Left ventricle myocardium inferior (tissue), 1 donor: ENCODE data around the gene MSRB2. TPM values are rescaled to one million over a fixed set of nuclear protein-coding genes. Genes with fewer than 3 reads are reported as not detected.

Source experiments
- DNase-seq: peaks from one replicate; pipeline ENCODE4 v3.0.0-alpha.2; 2020
- H3K27ac ChIP-seq: fragments of 200-600 bp; replicated peaks from 2 replicates; pipeline ENCODE4 v1.8.0; 2021
- H3K27me3 ChIP-seq: fragments of 200-600 bp; 2 replicates; pipeline ENCODE4 v1.8.0; 2021; ENCODE audit warnings: low read depth
- H3K36me3 ChIP-seq: fragments of 200-600 bp; 2 replicates; pipeline ENCODE4 v1.8.0; 2021
- H3K4me1 ChIP-seq: fragments of 200-600 bp; 2 replicates; pipeline ENCODE4 v1.8.0; 2021
- H3K4me3 ChIP-seq: fragments of 200-600 bp; 2 replicates; pipeline ENCODE4 v1.8.0; 2021; ENCODE audit warnings: mild to moderate bottlenecking, moderate library complexity
- H3K9me3 ChIP-seq: fragments of 200-600 bp; replicated peaks from 2 replicates; pipeline ENCODE4 v1.8.0; 2021
- CTCF ChIP-seq: fragments of 200-600 bp; IDR thresholded peaks from 2 replicates; pipeline ENCODE4 v1.8.0; 2021; ENCODE audit warnings: antibody characterized with exemption, mild to moderate bottlenecking, borderline replicate concordance
- intact Hi-C: fragments of 100-400 bp; cut with micrococcal nuclease; formaldehyde crosslinking; loops from one replicate; pipeline ENCODE4 v1.11.0; 2022
- total RNA-seq: library from RNA; stranded (reverse); fragmentation: NEBNext Ultra II Directional; extraction: Animal tissue kit (Norgen Biotek cat#: 25700); gene quantifications from one replicate; pipeline ENCODE4 v1.2.1, GENCODE V29; 2021
- donor health status: DM: no; HTN: yes; CAD: no; lungs with severe emphysema.

MSRB2 gene
- total RNA-seq, 1 donor from 2014 or later = 146 TPM

DNA sequence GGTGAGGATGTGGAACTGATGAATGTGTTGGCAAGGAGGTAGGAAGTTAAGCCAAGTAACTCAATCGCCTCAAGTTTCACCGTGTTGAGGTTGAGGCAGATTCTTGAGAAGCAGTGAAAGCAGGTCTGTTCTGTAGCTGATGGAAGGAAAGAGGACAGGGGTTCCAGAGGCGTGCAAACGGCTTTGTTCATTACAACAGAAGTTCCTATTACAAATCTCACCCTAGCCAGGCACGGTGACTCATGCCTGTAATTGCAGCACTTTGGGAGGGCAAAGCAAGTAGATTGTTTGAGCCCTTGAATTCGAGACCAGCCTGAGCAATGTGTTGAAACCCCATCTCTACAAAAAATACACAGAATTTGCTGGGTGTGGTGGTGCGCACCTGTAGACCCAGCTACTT lies 59.8 kb downstream of the MSRB2 start:
- H3K27ac ChIP-seq = no peak overlapping the region
- peaks cover 4% of the 10 kb centered on the region for H3K4me1 ChIP-seq
- no peak for DNase-seq
- H3K36me3 ChIP-seq = no peaks in the 10 kb centered on the region
- H3K9me3 ChIP-seq = no peaks in the 10 kb centered on the region
- no peak overlapping the region for H3K4me3 ChIP-seq
- no peak for TF ChIP-seq CTCF
- intact Hi-C loops = no loop called here
- H3K27me3 ChIP-seq = peaks cover 51% of the 10 kb centered on the region

DNA sequence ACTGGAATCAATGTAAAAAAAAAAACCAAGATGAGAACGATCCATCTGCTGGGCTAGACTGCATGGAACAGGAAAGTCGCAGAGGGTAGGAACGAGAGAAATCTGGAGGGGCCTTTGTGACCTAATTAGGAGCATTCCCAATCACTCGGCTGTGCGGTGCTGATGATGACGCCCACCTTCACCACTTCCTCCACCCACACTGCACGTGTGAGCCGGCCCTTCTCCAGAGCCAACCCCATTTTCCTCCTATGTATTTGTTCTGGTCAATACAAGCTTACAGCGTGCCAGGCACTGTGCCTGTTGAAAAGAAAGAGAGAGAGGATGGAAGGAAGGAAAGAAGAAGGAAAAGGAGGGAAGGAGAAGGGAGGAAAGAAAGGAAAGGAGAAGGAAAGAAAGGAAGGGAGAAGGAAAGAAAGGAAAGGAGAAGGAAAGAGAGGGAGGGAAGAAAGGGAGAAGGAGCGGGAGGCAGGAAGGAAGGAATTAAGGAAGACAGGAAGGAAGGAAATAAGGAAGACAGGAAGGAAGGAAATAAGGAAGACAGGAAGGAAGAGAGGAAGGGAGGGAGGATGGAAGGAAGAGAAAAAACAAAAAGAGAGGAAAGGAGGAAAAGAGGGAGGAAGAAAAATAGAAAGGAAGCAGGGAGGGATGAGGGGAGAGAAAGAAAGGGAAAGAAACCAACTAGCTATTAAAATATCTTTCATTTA lies 61.2 kb downstream of the MSRB2 start:
- Histone ChIP-seq H3K4me3 (no peak overlapping the region), H3K27ac (no peak overlapping the region)
- intact Hi-C loops = no loop called here

DNA sequence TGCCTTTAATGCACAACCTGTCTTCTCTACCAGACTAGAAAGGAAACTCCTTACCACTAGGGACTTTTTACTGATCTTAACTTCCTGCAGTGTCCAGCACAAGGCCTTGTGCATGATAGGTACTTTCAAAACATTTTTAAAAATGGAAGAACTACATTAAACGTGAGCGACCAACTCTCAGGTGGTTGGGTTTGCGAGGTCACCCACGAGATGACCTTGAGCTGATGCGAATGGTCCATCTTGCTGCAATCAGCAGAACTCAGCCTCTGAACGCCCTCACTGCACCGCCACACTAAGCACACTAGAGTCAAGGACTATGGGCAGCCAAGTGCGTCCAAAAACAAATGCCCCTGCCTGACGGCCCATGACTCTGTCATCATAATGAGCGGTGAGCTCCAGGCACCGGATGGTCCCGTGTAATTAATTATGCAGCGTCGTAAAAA lies 61.9 kb downstream of the MSRB2 start:
- Histone ChIP-seq H3K27me3 (peaks cover 63% of the 10 kb centered on the region), H3K4me3 (no peak overlapping the region), H3K4me1 (peaks cover 4% of the 10 kb centered on the region), H3K27ac (no peak overlapping the region), H3K36me3 (no peaks in the 10 kb centered on the region), H3K9me3 (no peaks in the 10 kb centered on the region)
- TF ChIP-seq CTCF = no peak
- intact Hi-C loops = no loop called here
- no peak for DNase-seq

More for the DNA sequence above, 61.2 kb downstream of the MSRB2 start:
- Histone ChIP-seq H3K27me3 (peaks cover 57% of the 10 kb centered on the region), H3K9me3 (no peaks in the 10 kb centered on the region), H3K4me1 (peaks cover 4% of the 10 kb centered on the region), H3K36me3 (no peaks in the 10 kb centered on the region)
- DNase-seq = no peak
- TF ChIP-seq CTCF = no peak

DNA sequence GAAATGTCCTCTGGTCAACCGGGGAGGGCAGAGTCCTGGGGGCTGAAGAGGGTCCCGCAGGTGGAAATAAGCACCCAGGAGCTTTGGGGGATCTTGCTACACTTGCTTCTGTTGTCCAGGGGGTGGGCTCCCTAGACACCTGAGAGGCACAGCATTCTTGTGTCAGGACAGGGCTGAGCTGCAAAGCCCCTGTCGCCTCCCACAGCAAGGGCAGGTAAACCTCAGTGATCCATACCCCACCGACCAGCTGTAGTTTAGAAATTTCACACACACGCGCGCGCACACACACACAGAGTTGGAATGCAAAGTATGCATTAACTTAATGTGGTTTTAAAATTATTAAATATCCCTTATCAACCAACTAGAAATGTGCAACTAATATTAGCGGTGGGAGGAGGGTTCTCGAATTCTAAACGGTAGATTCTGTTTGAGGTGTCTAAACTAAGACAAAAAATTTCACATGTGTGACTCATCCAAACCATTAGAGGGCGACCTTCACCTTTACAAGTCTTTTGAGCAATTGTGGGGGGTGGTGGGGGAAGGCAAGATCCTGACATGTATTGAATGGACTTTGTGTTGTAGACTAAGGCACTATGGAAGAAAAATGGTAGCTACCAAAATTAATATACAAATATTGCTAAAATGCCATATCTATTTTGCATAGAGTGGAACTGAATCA lies 62.5 kb downstream of the MSRB2 start:
- no peak for TF ChIP-seq CTCF
- H3K4me3 ChIP-seq = peak overlapping the region; percentile 18
- H3K27ac ChIP-seq = no peak overlapping the region
- no peaks in the 10 kb centered on the region for H3K36me3 ChIP-seq
- H3K9me3 ChIP-seq = no peaks in the 10 kb centered on the region
- H3K4me1 ChIP-seq = peaks cover 4% of the 10 kb centered on the region
- H3K27me3 ChIP-seq = peaks cover 65% of the 10 kb centered on the region
- intact Hi-C loops = no loop called here
- DNase-seq = no peak

DNA sequence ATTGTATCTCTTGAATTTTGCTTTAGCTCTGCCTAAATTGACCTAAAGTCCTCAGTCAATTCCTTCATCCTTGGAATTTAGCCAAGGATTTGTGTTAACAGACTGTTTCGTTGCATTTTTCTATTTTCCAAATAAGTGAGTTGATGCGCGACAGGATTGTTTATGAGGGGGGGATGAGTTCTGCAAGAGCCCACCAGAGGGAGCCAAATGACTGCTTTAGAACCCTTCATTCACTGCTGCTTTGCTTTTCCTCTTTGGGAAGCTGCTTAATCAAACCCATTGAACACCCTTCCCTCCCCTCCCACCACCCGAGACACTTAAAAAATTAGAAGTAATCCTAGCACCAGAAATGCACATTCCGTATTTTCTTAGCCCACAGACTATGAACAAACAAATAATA lies 63.0 kb downstream of the MSRB2 start:
- Histone ChIP-seq H3K9me3 (no peaks in the 10 kb centered on the region), H3K36me3 (no peaks in the 10 kb centered on the region), H3K27ac (no peak overlapping the region), H3K4me1 (peaks cover 4% of the 10 kb centered on the region), H3K4me3 (peak overlapping the region; percentile 18), H3K27me3 (peaks cover 71% of the 10 kb centered on the region)
- peak; percentile 87 for TF ChIP-seq CTCF
- DNase-seq = no peak
- intact Hi-C loops = no loop called here
